Testis (tissue), 3 donors: Measurements from ENCODE around the gene FGGY. TPM values are rescaled to one million over a fixed set of nuclear protein-coding genes. Genes with fewer than 3 reads are reported as not detected.

Experiments used
- DNase-seq: peaks from one replicate; pipeline ENCODE4 v3.0.0-alpha.2; 2019
- H3K27ac ChIP-seq, 2 donors: fragments of 200-600 bp; sonication (generic); one replicate each; pipeline ENCODE4 v1.5.1; 2019
- H3K27me3 ChIP-seq: fragments of 200-600 bp; sonication (generic); one replicate; pipeline ENCODE4 v1.5.1; 2019
- H3K36me3 ChIP-seq: fragments of 200-600 bp; sonication (generic); one replicate; pipeline ENCODE4 v1.5.1; 2017; ENCODE audit warnings: low read depth; ENCODE audit errors: missing control alignments
- H3K4me1 ChIP-seq: fragments of 200-600 bp; sonication (generic); one replicate; pipeline ENCODE4 v1.5.1; 2019
- H3K4me3 ChIP-seq, 2 donors: fragments of 200-600 bp; sonication (generic); one replicate each; pipeline ENCODE4 v1.5.1; 2017 to 2019
- H3K9me3 ChIP-seq: fragments of 200-600 bp; sonication (generic); one replicate; pipeline ENCODE4 v1.5.1; 2017
- POLR2A ChIP-seq: fragments of 450-650 bp; IDR thresholded peaks from one replicate; pipeline ENCODE4 v1.6.1; 2017; ENCODE audit warnings: antibody characterized with exemption, mild to moderate bottlenecking, moderate library complexity
- WGBS, 2 donors: methylation state at CpG; one replicate each; pipeline ENCODE4 v1.1.5; 2018; 5-methylcytosine and 5-hydroxymethylcytosine counted together
- intact Hi-C: fragments of 100-400 bp; cut with DNase I; formaldehyde crosslinking; loops from one replicate; pipeline ENCODE4 v1.15.1; 2023; ENCODE audit warnings: low total_unique reads
- polyA plus RNA-seq: library from polyadenylated mRNA; stranded (reverse); fragments of 350-450 nt; fragmentation: Illumina TruSeq; extraction: RNeasy Lipid Tissue Mini Kit (QIAGEN cat#74804); gene quantifications from one replicate; pipeline ENCODE4 v1.2.3, GENCODE V29; 2014; ENCODE audit warnings: low read depth, low replicate concordance; ENCODE audit not compliant: insufficient read depth
- total RNA-seq, 2 donors: library from RNA; depleted of rRNA; stranded (reverse); fragments of >200 nt; gene quantifications; one replicate each; pipeline ENCODE4 v1.2.3, GENCODE V29; 2016
- TF ChIP-seq, protein P1 (sequence below), 3 experiments: fragments of 450-650 bp in 2 of 3; fragments of 200-600 bp in 1 of 3; sonication (generic) in 1 of 3; IDR thresholded peaks; one replicate each; pipeline ENCODE4 v1.5.1; 2016 to 2019; ENCODE audit warnings: antibody characterized with exemption in 3 of 3, mild to moderate bottlenecking in 2 of 3, moderate library complexity in 1 of 3

The FGGY gene
- total and polyA plus RNA-seq, 3 donors from 2014 or later, result 14.6 to 32.8 (median 32.3) TPM

DNA sequence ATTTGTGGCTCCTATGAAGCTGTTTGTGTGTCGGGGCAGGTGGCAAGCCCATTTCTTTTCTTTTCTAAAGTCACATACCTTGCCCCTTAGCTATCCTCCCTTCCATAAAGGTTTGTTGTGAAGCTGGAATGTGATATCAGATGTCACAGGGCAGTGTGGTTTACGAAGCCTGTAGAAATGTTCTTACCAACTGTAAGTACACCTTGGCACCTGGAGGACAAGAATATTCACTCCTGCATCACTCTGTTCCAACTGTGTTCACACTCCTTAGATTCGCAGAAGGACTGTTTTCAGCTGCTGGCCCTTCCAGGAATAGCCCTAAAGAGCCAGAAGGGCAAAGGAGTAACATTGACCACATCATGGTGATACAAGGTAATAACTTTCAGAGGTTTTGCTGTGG, 176.9 kb downstream of the FGGY start:
- WGBS, 2 donors, result 83 to 90% methylated on average over 3 of the region's 3 CpGs
- no peak overlapping the region for H3K27ac ChIP-seq
- intact Hi-C loops, result no loop called here

GRCh38 chr1:59474496-59474895, 177.6 kb downstream of the FGGY start:
- Histone ChIP-seq H3K27ac (no peak overlapping the region), H3K27me3 (no peaks in the 10 kb centered on the region), H3K4me3 (no peak overlapping the region), H3K9me3 (no peaks in the 10 kb centered on the region), H3K4me1 (no peaks in the 10 kb centered on the region), H3K36me3 (no peaks in the 10 kb centered on the region)
- DNase-seq, result no peak
- WGBS, 2 donors, result 70 to 71% methylated on average over 2 of the region's 2 CpGs
- intact Hi-C loops, result no loop called here
- TF ChIP-seq, protein P1, sequence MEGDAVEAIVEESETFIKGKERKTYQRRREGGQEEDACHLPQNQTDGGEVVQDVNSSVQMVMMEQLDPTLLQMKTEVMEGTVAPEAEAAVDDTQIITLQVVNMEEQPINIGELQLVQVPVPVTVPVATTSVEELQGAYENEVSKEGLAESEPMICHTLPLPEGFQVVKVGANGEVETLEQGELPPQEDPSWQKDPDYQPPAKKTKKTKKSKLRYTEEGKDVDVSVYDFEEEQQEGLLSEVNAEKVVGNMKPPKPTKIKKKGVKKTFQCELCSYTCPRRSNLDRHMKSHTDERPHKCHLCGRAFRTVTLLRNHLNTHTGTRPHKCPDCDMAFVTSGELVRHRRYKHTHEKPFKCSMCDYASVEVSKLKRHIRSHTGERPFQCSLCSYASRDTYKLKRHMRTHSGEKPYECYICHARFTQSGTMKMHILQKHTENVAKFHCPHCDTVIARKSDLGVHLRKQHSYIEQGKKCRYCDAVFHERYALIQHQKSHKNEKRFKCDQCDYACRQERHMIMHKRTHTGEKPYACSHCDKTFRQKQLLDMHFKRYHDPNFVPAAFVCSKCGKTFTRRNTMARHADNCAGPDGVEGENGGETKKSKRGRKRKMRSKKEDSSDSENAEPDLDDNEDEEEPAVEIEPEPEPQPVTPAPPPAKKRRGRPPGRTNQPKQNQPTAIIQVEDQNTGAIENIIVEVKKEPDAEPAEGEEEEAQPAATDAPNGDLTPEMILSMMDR (IDR thresholded peaks at IDR 0.05), result no peak
- no peak for TF ChIP-seq POLR2A

More for the DNA sequence above, 176.9 kb downstream of the FGGY start:
- H3K9me3 ChIP-seq, result no peaks in the 10 kb centered on the region
- TF ChIP-seq, protein P1 (IDR thresholded peaks at IDR 0.05), result no peak
- TF ChIP-seq POLR2A, result no peak
- H3K36me3 ChIP-seq, result no peaks in the 10 kb centered on the region
- no peak overlapping the region for H3K4me3 ChIP-seq
- no peak for DNase-seq
- H3K27me3 ChIP-seq, result no peaks in the 10 kb centered on the region
- H3K4me1 ChIP-seq, result no peaks in the 10 kb centered on the region

- H3K4me3 ChIP-seq, result no peak overlapping the region
- no peaks in the 10 kb centered on the region for H3K4me1 ChIP-seq
- WGBS, 2 donors, result 88 to 93% methylated on average over 4 of the region's 4 CpGs
- H3K27ac ChIP-seq, result no peak overlapping the region
- TF ChIP-seq, protein P1 (IDR thresholded peaks at IDR 0.05), result no peak
- no peak for TF ChIP-seq POLR2A
- no peaks in the 10 kb centered on the region for H3K9me3 ChIP-seq
- no peaks in the 10 kb centered on the region for H3K36me3 ChIP-seq
- H3K27me3 ChIP-seq, result no peaks in the 10 kb centered on the region
- no peak for DNase-seq
- intact Hi-C loops, result no loop called here
These were observed 178.8 kb downstream of the FGGY start for GRCh38 chr1:59475737-59476136.

GRCh38 chr1:59477286-59477685, 180.4 kb downstream of the FGGY start:
- WGBS, 2 donors, result 93 to 98% methylated on average over 6 of the region's 6 CpGs
- TF ChIP-seq, protein P1 (IDR thresholded peaks at IDR 0.05), result no peak
- TF ChIP-seq POLR2A, result no peak
- Histone ChIP-seq H3K27ac (no peak overlapping the region), H3K4me3 (no peak overlapping the region), H3K4me1 (no peaks in the 10 kb centered on the region), H3K27me3 (no peaks in the 10 kb centered on the region), H3K36me3 (no peaks in the 10 kb centered on the region), H3K9me3 (no peaks in the 10 kb centered on the region)
- intact Hi-C loops, result no loop called here
- DNase-seq, result no peak

DNA sequence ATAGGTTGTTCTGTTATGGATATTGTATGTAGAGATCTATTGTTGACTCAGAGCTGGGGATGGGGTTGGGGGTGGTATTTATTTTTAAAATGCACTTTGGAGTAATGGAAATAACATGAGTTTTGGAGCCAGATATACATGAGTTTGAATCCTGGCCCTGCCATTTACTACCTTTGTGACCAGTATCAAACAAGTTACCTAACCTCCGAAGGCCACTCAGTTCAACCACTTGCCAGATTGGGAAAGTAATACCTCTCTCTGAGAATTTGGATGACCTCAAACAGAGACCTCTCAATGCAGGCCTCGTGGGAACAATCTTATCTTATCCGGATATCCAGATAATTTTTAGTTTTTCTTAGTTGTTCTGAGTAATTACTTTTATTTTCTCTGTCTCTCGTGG, 181.0 kb downstream of the FGGY start:
- intact Hi-C loops, result no loop called here
- no peak for DNase-seq
- TF ChIP-seq, protein P1 (IDR thresholded peaks at IDR 0.05), result no peak
- no peak for TF ChIP-seq POLR2A

More for the DNA sequence above, 181.0 kb downstream of the FGGY start:
- Histone ChIP-seq H3K27me3 (no peaks in the 10 kb centered on the region), H3K9me3 (no peaks in the 10 kb centered on the region), H3K4me3 (no peak overlapping the region), H3K4me1 (no peaks in the 10 kb centered on the region), H3K27ac (no peak overlapping the region), H3K36me3 (no peaks in the 10 kb centered on the region)
- 78 to 83% methylated on average over 4 of the region's 4 CpGs for WGBS, 2 donors
